ENCODE data around the gene MED25.

MED25 gene

GRCh38 chr19:49799271-49799797, 18.8 kb upstream of the MED25 start:
- no peak for DNase-seq (ENCODE audit: low read depth)

GRCh38 chr19:49799798-49800376, 18.2 kb upstream of the MED25 start:
- no peak for DNase-seq (ENCODE audit: low read depth)

GRCh38 chr19:49800771-49801170, 17.3 kb upstream of the MED25 start:
- no peak for DNase-seq (ENCODE audit: low read depth)

- DNase-seq (ENCODE audit: low read depth): no peak
These were observed 16.6 kb upstream of the MED25 start for GRCh38 chr19:49801401-49801888.

GRCh38 chr19:49801966-49802661, 16.0 kb upstream of the MED25 start:
- no peak for DNase-seq (ENCODE audit: low read depth)

- DNase-seq (ENCODE audit: low read depth): no peak
These were observed 15.1 kb upstream of the MED25 start for GRCh38 chr19:49802836-49803528.

DNA sequence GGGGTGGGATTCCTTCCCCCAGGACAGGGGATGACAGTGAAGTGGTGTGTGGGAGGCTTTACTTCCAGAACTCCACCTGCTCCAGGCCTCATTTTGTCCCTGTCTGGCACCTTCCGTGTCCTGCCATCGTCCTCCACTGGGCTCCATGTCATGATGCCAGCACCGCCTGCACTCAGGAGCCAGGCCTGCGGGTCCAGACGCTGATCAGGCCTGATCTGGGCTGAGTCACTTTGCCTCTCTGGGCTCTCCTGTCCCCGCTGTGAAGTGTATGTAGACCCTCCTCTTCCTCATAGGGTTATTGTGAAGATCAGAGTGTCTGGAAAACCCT, 14.6 kb upstream of the MED25 start:
- no peak for DNase-seq (ENCODE audit: low read depth)

- no peak for DNase-seq (ENCODE audit: low read depth)
These were observed 12.1 kb upstream of the MED25 start for GRCh38 chr19:49805822-49806619.

- DNase-seq (ENCODE audit: low read depth): no peak
These were observed 11.5 kb upstream of the MED25 start for GRCh38 chr19:49806620-49806959.

GRCh38 chr19:49807058-49807903, 10.8 kb upstream of the MED25 start:
- no peak for DNase-seq (ENCODE audit: low read depth)

DNA sequence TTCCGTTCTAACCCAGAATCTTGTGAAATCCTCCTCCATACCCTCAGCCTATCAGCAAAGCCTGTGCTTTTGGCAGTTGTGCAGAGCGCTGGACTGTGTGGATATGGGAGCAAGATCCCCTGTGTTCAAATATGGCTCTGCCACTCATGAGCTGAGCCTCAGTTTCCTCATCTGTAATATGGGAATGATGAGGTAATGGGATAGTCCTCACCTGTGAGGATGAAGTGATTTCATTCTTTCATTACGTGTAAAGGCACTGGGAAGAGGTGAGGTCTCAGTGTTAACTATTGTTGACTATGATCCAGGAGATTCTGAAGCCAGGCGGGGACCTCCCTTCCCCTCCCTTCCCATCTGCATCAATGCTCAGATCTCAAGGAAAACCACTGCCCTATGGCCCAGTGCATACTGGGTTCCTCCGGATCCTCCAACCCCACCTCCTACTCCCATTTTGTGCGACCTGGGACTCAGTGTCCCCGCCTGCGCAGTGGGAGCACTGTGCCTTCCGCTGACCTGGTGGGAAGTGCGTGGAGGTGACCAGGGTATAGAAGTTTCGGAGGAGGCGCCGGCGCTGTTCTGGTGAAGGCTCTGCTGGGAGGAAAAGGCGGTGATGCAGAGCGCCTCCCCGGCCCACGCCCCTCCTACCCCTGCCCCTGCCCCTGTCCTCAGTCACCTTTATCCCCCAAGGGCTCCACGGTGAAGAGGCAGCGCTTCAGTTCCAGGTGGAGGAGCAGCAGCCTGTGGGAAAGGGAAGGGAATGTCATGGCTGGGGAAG, 10.0 kb upstream of the MED25 start:
- no peak for DNase-seq (ENCODE audit: low read depth)

- peak; percentile 83 for DNase-seq (ENCODE audit: low read depth)
These were observed 9.4 kb upstream of the MED25 start for GRCh38 chr19:49808711-49809159.

- DNase-seq (ENCODE audit: low read depth): no peak
These were observed 8.7 kb upstream of the MED25 start for GRCh38 chr19:49809160-49809940.

DNA sequence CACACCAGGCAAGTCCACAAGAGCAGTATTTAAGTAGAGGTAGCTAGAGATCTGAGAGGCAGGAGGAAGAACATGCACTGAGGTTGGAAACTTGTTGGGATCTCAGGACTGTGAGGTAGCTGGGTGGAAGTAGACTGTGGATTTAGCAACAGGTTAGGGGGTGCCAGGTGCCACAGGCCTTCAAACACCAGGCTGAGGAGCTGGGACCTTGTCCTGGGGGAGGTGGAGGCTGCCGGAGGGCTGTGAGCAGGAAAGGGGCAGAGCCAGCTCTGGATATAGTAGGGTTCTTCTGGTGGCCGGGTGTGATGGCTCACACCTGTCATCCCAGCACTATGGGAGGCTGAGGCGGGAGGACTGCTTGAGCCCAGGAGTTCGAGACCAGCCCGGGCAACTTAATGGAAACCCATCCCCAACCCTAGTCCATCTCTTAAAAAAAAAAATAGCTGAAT, 8.1 kb upstream of the MED25 start:
- DNase-seq (ENCODE audit: low read depth): no peak

GRCh38 chr19:49811328-49811727, 6.8 kb upstream of the MED25 start:
- no peak for DNase-seq (ENCODE audit: low read depth)

- DNase-seq (ENCODE audit: low read depth): no peak
These were observed 5.6 kb upstream of the MED25 start for GRCh38 chr19:49812452-49812996.

DNA sequence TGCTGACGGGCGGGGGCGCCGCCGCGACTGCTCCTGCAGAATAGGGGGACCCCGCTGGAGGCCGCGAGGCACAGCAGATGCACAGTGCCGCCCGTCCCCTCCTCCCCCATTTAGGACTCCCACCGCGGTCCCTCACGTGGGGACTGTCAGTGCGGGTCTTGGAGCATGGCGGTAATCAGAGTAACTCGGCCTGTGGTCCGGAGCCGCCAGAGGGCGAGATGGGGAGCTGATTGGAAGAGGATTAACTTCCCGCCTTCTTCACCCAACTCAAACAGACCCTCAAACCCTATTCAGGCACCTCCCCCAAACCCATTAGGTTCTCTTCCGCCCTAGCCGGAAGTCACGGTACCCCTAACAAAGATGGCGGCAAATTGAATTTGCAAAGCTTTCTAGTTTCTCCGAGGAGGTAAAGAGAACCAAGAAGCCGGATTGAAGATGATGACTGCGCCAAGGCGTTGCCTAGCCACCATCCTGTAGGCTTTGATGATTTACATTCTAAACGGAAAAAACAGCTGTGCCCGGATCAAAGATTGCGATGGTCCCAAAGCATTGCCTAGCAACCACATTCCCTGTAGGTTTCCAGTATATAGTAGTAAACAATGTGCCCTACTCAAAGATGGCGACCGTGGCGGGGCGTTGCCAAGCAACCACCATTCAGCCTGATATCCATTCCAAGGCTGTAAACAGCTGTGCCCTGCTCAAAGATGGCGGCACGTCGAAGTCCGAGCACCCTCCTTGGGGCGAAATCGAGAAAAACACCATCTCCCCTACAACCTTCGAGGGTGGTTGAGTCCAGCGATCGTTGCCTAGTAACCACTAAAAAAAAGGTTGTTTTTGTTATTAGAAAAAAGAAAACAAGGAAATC, 4.9 kb upstream of the MED25 start, which contains the start of gene FUZ:
FUZ (minus strand) TSS at position 296 of the 865 bp plus-strand sequence; CDS start at position 110, 186 bp downstream.
- peak; percentile 82 for DNase-seq (ENCODE audit: low read depth)

- DNase-seq (ENCODE audit: low read depth): no peak
These were observed 4.1 kb upstream of the MED25 start for GRCh38 chr19:49814010-49814409.

All from stimulated activated CD4-positive, alpha-beta T cell treated with anti-CD3 and anti-CD28 coated beads, Interleukin-2, amount 100 ng/mL, for 4 hours (primary cell).